Measurements from ENCODE around the gene FLII.

FLII gene

DNA sequence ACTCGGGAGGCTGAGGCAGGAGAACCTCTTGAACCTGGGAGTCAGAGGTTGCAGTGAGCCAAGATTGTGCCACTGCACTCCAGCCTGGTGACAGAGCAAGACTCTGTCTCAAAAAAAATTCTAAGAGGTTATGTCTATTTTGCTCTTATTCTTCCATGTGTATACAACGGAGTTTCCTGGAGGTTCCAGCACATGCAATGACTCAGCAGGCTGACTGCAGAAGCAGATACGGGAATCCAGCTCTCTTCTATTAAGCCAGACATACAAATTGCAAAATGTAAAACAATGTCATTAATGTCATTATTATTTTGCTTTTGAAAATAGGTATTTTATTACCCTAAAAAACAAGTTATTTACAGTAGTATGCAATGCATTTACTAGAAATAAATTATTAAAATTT, 20.3 kb upstream of the FLII start:
- FAIRE-seq (no peak), DNase-seq (ENCODE audit: insufficient read length, low spot score) (no peak)
- no peak for TF ChIP-seq POLR2AphosphoS5 (IDR thresholded peaks at IDR 0.05; ENCODE audit: low read depth, low read length)
- TF ChIP-seq POLR2A (IDR thresholded peaks at IDR 0.05; ENCODE audit: low read depth, low read length): no peak
- TF ChIP-seq PAX5 (IDR thresholded peaks at IDR 0.05; ENCODE audit: insufficient read depth, low read length, severe bottlenecking): no peak
- no peak for TF ChIP-seq TAF1 (IDR thresholded peaks at IDR 0.05; ENCODE audit: low read depth, low read length)
- TF ChIP-seq SPI1 (IDR thresholded peaks at IDR 0.05; ENCODE audit: low read depth, low read length): no peak
- no peak for TF ChIP-seq POU2F2 (IDR thresholded peaks at IDR 0.05; ENCODE audit: low read depth, low read length)

- DNase-seq (ENCODE audit: insufficient read length, low spot score): no peak
- FAIRE-seq: no peak
- TF ChIP-seq PAX5 (IDR thresholded peaks at IDR 0.05; ENCODE audit: insufficient read depth, low read length, severe bottlenecking) (no peak), TAF1 (IDR thresholded peaks at IDR 0.05; ENCODE audit: low read depth, low read length) (no peak), SPI1 (IDR thresholded peaks at IDR 0.05; ENCODE audit: low read depth, low read length) (no peak), POLR2A (IDR thresholded peaks at IDR 0.05; ENCODE audit: low read depth, low read length) (no peak), POU2F2 (IDR thresholded peaks at IDR 0.05; ENCODE audit: low read depth, low read length) (no peak), POLR2AphosphoS5 (IDR thresholded peaks at IDR 0.05; ENCODE audit: low read depth, low read length) (no peak)
Observed at GRCh38 chr17:18277076-18277475, 18.5 kb upstream of the FLII start.

- DNase-seq (ENCODE audit: insufficient read length, low spot score) (no peak), FAIRE-seq (no peak)
- TF ChIP-seq SPI1 (IDR thresholded peaks at IDR 0.05; ENCODE audit: low read depth, low read length): no peak
- no peak for TF ChIP-seq PAX5 (IDR thresholded peaks at IDR 0.05; ENCODE audit: insufficient read depth, low read length, severe bottlenecking)
- TF ChIP-seq TAF1 (IDR thresholded peaks at IDR 0.05; ENCODE audit: low read depth, low read length): no peak
- no peak for TF ChIP-seq POU2F2 (IDR thresholded peaks at IDR 0.05; ENCODE audit: low read depth, low read length)
- no peak for TF ChIP-seq POLR2AphosphoS5 (IDR thresholded peaks at IDR 0.05; ENCODE audit: low read depth, low read length)
- no peak for TF ChIP-seq POLR2A (IDR thresholded peaks at IDR 0.05; ENCODE audit: low read depth, low read length)
Observed at GRCh38 chr17:18270046-18270931, 11.8 kb upstream of the FLII start.

- no peak for FAIRE-seq
- DNase-seq (ENCODE audit: insufficient read length, low spot score): no peak
- TF ChIP-seq POU2F2 (IDR thresholded peaks at IDR 0.05; ENCODE audit: low read depth, low read length) (no peak), POLR2A (IDR thresholded peaks at IDR 0.05; ENCODE audit: low read depth, low read length) (no peak), PAX5 (IDR thresholded peaks at IDR 0.05; ENCODE audit: insufficient read depth, low read length, severe bottlenecking) (no peak), SPI1 (IDR thresholded peaks at IDR 0.05; ENCODE audit: low read depth, low read length) (no peak)
Observed at GRCh38 chr17:18267927-18268711, 9.6 kb upstream of the FLII start.

DNA sequence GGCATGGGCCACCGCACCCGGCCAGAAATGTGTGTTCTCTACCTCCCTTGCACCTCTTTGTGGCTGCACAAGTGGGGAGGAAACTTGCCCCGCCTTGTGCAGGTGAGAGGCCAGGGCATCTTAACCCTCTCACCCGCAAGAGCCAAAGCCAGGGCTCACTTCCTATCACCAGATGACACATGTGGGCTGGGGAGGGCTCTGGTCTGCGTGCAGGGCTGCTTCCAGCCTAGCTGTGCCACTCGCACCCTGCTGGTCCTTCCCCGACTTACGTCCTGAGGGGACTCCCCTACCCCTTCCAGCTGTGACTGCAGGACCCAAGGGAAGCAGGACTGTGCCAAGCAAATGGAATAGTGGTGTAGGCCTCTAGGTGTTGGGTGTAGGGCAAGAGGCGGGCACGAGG, 8.8 kb upstream of the FLII start:
- FAIRE-seq (no peak), DNase-seq (ENCODE audit: insufficient read length, low spot score) (no peak)
- TF ChIP-seq SPI1 (IDR thresholded peaks at IDR 0.05; ENCODE audit: low read depth, low read length) (no peak), POU2F2 (IDR thresholded peaks at IDR 0.05; ENCODE audit: low read depth, low read length) (no peak), POLR2A (IDR thresholded peaks at IDR 0.05; ENCODE audit: low read depth, low read length) (no peak), PAX5 (IDR thresholded peaks at IDR 0.05; ENCODE audit: insufficient read depth, low read length, severe bottlenecking) (no peak), POLR2AphosphoS5 (IDR thresholded peaks at IDR 0.05; ENCODE audit: low read depth, low read length) (no peak), TAF1 (IDR thresholded peaks at IDR 0.05; ENCODE audit: low read depth, low read length) (no peak)

GRCh38 chr17:18263885-18264682, 5.5 kb upstream of the FLII start:
- no peak for FAIRE-seq
- DNase-seq (ENCODE audit: insufficient read length, low spot score): no peak
- TF ChIP-seq TAF1 (IDR thresholded peaks at IDR 0.05; ENCODE audit: low read depth, low read length): no peak
- TF ChIP-seq POLR2A (IDR thresholded peaks at IDR 0.05; ENCODE audit: low read depth, low read length): no peak
- TF ChIP-seq SPI1 (IDR thresholded peaks at IDR 0.05; ENCODE audit: low read depth, low read length): no peak

- no peak for DNase-seq (ENCODE audit: insufficient read length, low spot score)
- FAIRE-seq: no peak
- no peak for TF ChIP-seq TAF1 (IDR thresholded peaks at IDR 0.05; ENCODE audit: low read depth, low read length)
- no peak for TF ChIP-seq SPI1 (IDR thresholded peaks at IDR 0.05; ENCODE audit: low read depth, low read length)
- no peak for TF ChIP-seq PAX5 (IDR thresholded peaks at IDR 0.05; ENCODE audit: insufficient read depth, low read length, severe bottlenecking)
- no peak for TF ChIP-seq POLR2A (IDR thresholded peaks at IDR 0.05; ENCODE audit: low read depth, low read length)
- TF ChIP-seq POLR2AphosphoS5 (IDR thresholded peaks at IDR 0.05; ENCODE audit: low read depth, low read length): no peak
- TF ChIP-seq POU2F2 (IDR thresholded peaks at IDR 0.05; ENCODE audit: low read depth, low read length): no peak
Observed at GRCh38 chr17:18262641-18263040, 4.1 kb upstream of the FLII start.

DNA sequence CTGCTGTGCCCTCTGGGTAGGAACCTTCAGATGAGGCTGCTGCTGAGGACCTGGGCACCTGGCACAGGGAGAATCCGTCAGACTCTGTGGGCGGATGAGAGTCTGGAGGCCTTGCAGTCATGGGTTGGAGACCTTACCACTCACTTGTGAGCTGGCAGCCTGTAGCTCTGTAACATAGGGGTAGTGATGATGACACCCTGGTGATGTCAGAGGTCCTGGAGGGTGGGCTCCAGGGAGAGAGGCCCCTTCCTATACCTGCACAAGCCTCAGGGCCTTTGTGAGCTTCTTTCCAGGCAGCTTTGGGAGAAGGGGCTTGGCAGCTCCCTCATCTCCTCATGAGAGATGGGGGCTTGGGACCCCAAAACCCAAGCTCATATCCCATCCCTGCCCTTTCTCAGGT, 3.6 kb upstream of the FLII start:
- DNase-seq (ENCODE audit: insufficient read length, low spot score) (no peak), FAIRE-seq (no peak)
- no peak for TF ChIP-seq POLR2AphosphoS5 (IDR thresholded peaks at IDR 0.05; ENCODE audit: low read depth, low read length)
- no peak for TF ChIP-seq PAX5 (IDR thresholded peaks at IDR 0.05; ENCODE audit: insufficient read depth, low read length, severe bottlenecking)
- TF ChIP-seq POLR2A (IDR thresholded peaks at IDR 0.05; ENCODE audit: low read depth, low read length): no peak
- no peak for TF ChIP-seq SPI1 (IDR thresholded peaks at IDR 0.05; ENCODE audit: low read depth, low read length)
- TF ChIP-seq TAF1 (IDR thresholded peaks at IDR 0.05; ENCODE audit: low read depth, low read length): no peak
- TF ChIP-seq POU2F2 (IDR thresholded peaks at IDR 0.05; ENCODE audit: low read depth, low read length): no peak

DNA sequence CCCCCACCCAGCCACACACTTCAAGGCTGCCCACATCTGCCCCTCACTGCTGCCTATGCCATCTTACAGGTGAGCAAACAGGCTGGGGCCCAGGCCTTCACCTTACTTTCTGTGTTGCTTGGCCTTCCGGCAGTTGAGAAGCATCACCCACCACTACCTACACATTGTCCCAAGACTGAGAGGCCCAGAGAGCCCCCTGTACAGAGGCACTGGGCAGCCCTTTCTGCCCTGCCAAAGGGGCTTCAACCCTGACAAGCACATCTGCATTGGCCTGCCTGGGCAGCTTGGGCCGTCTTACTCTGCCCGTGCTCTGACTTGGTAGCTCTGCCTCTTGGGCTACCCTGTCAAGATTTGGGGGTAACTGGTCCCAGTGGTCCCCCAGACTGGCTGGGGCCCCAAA, 3.1 kb upstream of the FLII start:
- TF ChIP-seq POLR2AphosphoS5 (IDR thresholded peaks at IDR 0.05; ENCODE audit: low read depth, low read length) (no peak), TAF1 (IDR thresholded peaks at IDR 0.05; ENCODE audit: low read depth, low read length) (no peak)
- FAIRE-seq: no peak
- DNase-seq (ENCODE audit: insufficient read length, low spot score): no peak

Measured in GM12891 (cell line).